ENCODE results near the gene HJURP. TPM values are rescaled to one million over a fixed set of nuclear protein-coding genes. Genes with fewer than 3 reads are reported as not detected.

HJURP gene
- total RNA-seq, 1 experiment from 2014 or later, result 73.2 TPM

- Histone ChIP-seq H3K36me3 (peaks cover 17% of the 10 kb centered on the region), H3K27me3 (replicated peaks) (no peaks in the 10 kb centered on the region), H3K9me3 (replicated peaks) (no peaks in the 10 kb centered on the region; the same call in 1 of the 2 replicates), H3K4me1 (replicated peaks) (peaks cover 15% of the 10 kb centered on the region), H3K4me3 (no peak overlapping the region), H3K27ac (no peak overlapping the region)
- DNase-seq (ENCODE audit: low read depth in 1 of 2, low spot score in 2 of 2), result no peak
Observed at GRCh38 chr2:233857511-233858141, 3.3 kb upstream of the HJURP start.

GRCh38 chr2:233856184-233856583 lies 1.8 kb upstream of the HJURP start:
- Histone ChIP-seq H3K27ac (no peak overlapping the region; the same call in 1 of the 2 replicates), H3K9me3 (replicated peaks) (no peaks in the 10 kb centered on the region; the same call in 1 of the 2 replicates), H3K27me3 (replicated peaks) (no peaks in the 10 kb centered on the region), H3K4me3 (no peak overlapping the region), H3K36me3 (peaks cover 31% of the 10 kb centered on the region), H3K4me1 (replicated peaks) (peaks cover 26% of the 10 kb centered on the region)
- no peak for DNase-seq (ENCODE audit: low read depth in 1 of 2, low spot score in 2 of 2)

DNA sequence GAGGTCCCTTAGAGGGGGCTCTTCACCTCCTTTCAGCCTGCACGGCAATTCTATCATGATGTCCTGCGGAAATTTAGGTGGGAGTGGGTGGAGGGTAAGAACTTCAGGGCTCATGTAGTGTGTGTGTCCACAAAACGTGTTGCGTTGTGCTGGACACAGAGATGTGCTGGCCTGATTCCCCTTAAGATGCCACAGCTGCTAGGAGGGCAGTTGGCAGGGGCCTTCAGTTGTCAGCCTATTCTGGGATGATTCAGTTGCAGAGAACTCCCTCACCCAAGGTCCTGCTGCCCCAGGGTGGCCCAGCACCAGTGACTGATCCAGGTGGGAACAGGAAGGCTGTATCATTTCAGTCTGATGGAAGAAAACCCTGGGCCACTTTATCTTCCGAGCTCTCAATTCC lies 1.0 kb upstream of the HJURP start:
- Histone ChIP-seq H3K4me1 (replicated peaks) (peaks cover 32% of the 10 kb centered on the region), H3K4me3 (peak overlapping the region; percentile 84; the same call in 1 of the 2 replicates), H3K27ac (peak overlapping the region; percentile 92), H3K27me3 (replicated peaks) (no peaks in the 10 kb centered on the region), H3K36me3 (peaks cover 40% of the 10 kb centered on the region), H3K9me3 (replicated peaks) (no peaks in the 10 kb centered on the region; the same call in 1 of the 2 replicates)
- DNase-seq (ENCODE audit: low read depth in 1 of 2, low spot score in 2 of 2), result no peak

- Histone ChIP-seq H3K9me3 (replicated peaks) (no peaks in the 10 kb centered on the region; the same call in 1 of the 2 replicates), H3K36me3 (peaks cover 55% of the 10 kb centered on the region), H3K27ac (peak overlapping the region; percentile 92), H3K4me1 (replicated peaks) (peaks cover 32% of the 10 kb centered on the region), H3K27me3 (replicated peaks) (no peaks in the 10 kb centered on the region), H3K4me3 (peak overlapping the region; percentile 84)
- no peak for DNase-seq (ENCODE audit: low read depth in 1 of 2, low spot score in 2 of 2)
Observed at GRCh38 chr2:233853883-233854240, 473 bp downstream of the HJURP start.

DNA sequence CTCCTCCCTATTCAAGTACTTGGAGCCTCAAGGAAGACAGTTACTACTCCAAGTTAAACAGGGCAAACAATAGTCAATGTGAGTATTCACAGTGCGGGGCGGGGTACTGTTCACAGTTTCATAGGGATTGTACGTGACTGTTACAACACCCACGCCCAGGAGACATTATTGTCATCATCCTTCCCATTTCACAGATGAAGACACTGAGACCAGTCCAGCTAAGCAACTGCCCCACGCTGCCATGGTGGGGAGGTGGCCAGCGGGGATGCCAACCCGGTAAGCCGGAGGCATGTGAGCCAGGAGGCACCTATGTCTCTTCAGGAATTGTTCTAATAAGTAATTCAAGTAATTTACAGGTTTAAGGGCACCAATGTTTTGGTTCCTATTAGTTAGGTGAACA lies 982 bp downstream of the HJURP start:
- Histone ChIP-seq H3K9me3 (replicated peaks) (no peaks in the 10 kb centered on the region; the same call in 1 of the 2 replicates), H3K27ac (peak overlapping the region; percentile 92), H3K4me1 (replicated peaks) (peaks cover 32% of the 10 kb centered on the region), H3K36me3 (peaks cover 60% of the 10 kb centered on the region), H3K27me3 (replicated peaks) (no peaks in the 10 kb centered on the region), H3K4me3 (peak overlapping the region; percentile 84)
- peak in 1 of 2 experiments; percentile 27 for DNase-seq (ENCODE audit: low read depth in 1 of 2, low spot score in 2 of 2)

DNA sequence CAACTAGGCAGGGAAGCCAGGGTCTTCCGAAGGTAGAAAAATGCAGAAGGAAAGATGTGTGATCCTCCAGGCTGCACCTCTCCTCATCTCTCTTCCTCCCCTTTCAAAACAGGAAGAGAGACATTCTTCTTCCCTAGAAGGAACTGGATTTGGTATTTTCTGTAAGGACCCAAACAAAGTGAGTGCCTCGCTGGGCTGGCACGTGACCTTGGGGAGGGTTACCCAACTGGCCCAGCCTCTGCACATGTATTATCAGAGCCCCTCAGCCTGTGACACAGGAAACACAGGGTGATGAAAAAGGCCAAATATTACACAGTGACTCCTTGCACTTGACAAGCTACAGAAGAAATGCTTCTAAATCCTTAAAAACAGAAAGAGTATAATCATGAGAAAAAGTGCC lies 2.3 kb downstream of the HJURP start:
- no peak for DNase-seq (ENCODE audit: low read depth in 1 of 2, low spot score in 2 of 2)
- Histone ChIP-seq H3K4me1 (replicated peaks) (peaks cover 32% of the 10 kb centered on the region), H3K27ac (no peak overlapping the region), H3K36me3 (peaks cover 73% of the 10 kb centered on the region), H3K27me3 (replicated peaks) (no peaks in the 10 kb centered on the region), H3K9me3 (replicated peaks) (no peaks in the 10 kb centered on the region; the same call in 1 of the 2 replicates), H3K4me3 (peak overlapping the region; percentile 84)

DNA sequence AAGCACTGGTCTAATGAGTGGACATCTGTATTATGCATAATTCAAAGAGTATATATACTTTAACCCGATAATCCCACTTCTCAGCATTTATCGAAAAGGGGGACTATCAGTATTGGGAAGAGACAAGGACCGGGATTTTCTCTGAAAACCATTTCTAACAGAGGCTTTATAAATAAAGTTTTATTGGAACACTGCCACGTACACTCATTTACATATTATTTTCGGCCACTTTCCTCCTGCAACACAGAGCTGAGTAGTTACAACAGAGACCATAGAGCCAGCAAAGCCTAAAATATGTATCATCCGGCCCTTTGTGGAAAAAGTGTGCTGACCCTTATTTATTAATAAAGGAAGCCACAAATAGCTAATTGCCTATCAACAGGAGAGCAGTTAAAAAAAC lies 3.2 kb downstream of the HJURP start:
- Histone ChIP-seq H3K4me3 (no peak overlapping the region), H3K27ac (no peak overlapping the region), H3K9me3 (replicated peaks) (no peaks in the 10 kb centered on the region; the same call in 1 of the 2 replicates), H3K4me1 (replicated peaks) (peaks cover 32% of the 10 kb centered on the region), H3K36me3 (peaks cover 82% of the 10 kb centered on the region), H3K27me3 (replicated peaks) (no peaks in the 10 kb centered on the region)
- DNase-seq (ENCODE audit: low read depth in 1 of 2, low spot score in 2 of 2), result no peak

DNA sequence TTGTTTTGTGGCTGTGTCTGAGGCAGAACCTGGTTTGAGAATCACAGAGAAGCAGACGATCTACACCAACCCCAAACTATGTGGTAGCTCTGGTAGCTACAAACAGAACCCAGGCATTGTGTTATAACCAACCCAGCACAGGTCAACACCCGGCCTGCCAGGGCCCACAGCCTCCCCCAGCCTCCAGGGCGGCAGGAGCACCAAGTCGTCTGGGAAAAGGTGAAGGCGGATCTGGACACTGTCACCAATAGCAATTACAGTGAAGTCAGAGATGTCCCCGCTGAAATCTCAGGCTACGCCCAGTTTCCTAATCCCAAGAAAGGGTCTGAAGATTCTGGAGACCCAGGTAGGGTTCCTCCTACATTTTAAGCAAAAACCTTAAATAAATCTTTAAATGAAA lies 3.6 kb downstream of the HJURP start:
- Histone ChIP-seq H3K36me3 (peaks cover 86% of the 10 kb centered on the region), H3K9me3 (replicated peaks) (no peaks in the 10 kb centered on the region; the same call in 1 of the 2 replicates), H3K27ac (no peak overlapping the region), H3K4me1 (replicated peaks) (peaks cover 32% of the 10 kb centered on the region), H3K27me3 (replicated peaks) (no peaks in the 10 kb centered on the region), H3K4me3 (no peak overlapping the region)
- DNase-seq (ENCODE audit: low read depth in 1 of 2, low spot score in 2 of 2), result no peak

- peaks cover 24% of the 10 kb centered on the region for H3K4me1 ChIP-seq (replicated peaks)
- no peaks in the 10 kb centered on the region for H3K27me3 ChIP-seq (replicated peaks)
- no peak for DNase-seq (ENCODE audit: low read depth in 1 of 2, low spot score in 2 of 2)
- H3K27ac ChIP-seq, result no peak overlapping the region
- peaks cover 96% of the 10 kb centered on the region for H3K36me3 ChIP-seq
- no peaks in the 10 kb centered on the region for H3K9me3 ChIP-seq (replicated peaks)
- no peak overlapping the region for H3K4me3 ChIP-seq
Observed at GRCh38 chr2:233849607-233850271, 4.6 kb downstream of the HJURP start.

- no peak for DNase-seq (ENCODE audit: low read depth in 1 of 2, low spot score in 2 of 2)
- Histone ChIP-seq H3K9me3 (replicated peaks) (no peaks in the 10 kb centered on the region), H3K27me3 (replicated peaks) (no peaks in the 10 kb centered on the region), H3K4me3 (no peak overlapping the region), H3K27ac (no peak overlapping the region), H3K4me1 (replicated peaks) (peaks cover 23% of the 10 kb centered on the region), H3K36me3 (peaks cover 100% of the 10 kb centered on the region)
Observed at GRCh38 chr2:233848276-233848675, 6.1 kb downstream of the HJURP start.

- no peak for DNase-seq (ENCODE audit: low read depth in 1 of 2, low spot score in 2 of 2)
- H3K36me3 ChIP-seq, result peaks cover 100% of the 10 kb centered on the region
- no peak overlapping the region for H3K4me3 ChIP-seq
- H3K27ac ChIP-seq, result no peak overlapping the region
- H3K4me1 ChIP-seq (replicated peaks), result peaks cover 15% of the 10 kb centered on the region
- H3K9me3 ChIP-seq (replicated peaks), result no peaks in the 10 kb centered on the region
- no peaks in the 10 kb centered on the region for H3K27me3 ChIP-seq (replicated peaks)
Observed at GRCh38 chr2:233847248-233847898, 7.0 kb downstream of the HJURP start.

DNA sequence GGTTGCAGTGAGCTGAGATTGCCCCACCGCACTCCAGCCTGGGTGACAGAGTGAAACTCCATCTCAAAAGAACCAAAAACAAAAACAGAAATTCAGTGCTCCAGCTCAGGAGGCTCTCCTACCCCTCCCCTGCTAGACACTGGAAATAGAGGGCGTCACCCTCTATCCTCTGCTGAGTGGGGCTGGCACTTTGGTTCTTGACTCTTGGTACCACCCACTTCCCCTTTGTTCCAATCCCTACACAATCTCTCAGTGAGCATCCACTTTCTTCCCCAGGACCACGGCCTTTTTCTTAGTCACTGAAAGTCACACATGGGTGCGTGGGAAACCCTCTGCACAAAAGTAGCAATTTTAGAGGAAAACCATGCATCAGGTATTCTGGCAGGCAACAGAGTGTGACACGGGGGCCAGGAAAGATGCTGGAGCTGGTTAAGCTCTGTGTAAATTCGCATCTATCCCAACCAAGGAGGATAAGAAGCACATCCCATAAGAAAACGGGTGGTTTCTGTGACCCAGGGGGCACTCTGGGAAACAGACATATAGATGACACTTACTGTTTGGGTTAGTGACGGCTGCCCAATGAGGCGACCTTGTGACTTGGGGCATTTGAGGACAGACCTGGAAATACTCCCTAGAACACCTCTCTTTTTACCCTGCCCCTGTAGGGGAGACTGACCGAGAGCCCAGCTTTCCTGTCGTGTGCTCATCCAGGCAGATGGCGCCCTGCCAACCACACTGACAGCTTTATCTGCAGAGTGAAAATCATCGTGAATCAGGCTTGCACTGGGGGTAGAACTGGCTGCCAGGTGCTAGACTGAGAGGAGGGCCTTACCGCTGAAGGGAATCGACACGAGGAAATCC lies 7.7 kb downstream of the HJURP start:
- Histone ChIP-seq H3K9me3 (replicated peaks) (no peaks in the 10 kb centered on the region), H3K27ac (no peak overlapping the region), H3K4me1 (replicated peaks) (peaks cover 7% of the 10 kb centered on the region), H3K27me3 (replicated peaks) (no peaks in the 10 kb centered on the region), H3K4me3 (no peak overlapping the region), H3K36me3 (peaks cover 100% of the 10 kb centered on the region)
- no peak for DNase-seq (ENCODE audit: low read depth in 1 of 2, low spot score in 2 of 2)

- Histone ChIP-seq H3K9me3 (replicated peaks) (no peaks in the 10 kb centered on the region), H3K36me3 (peaks cover 100% of the 10 kb centered on the region), H3K27me3 (replicated peaks) (no peaks in the 10 kb centered on the region), H3K4me1 (replicated peaks) (no peaks in the 10 kb centered on the region), H3K27ac (no peak overlapping the region), H3K4me3 (no peak overlapping the region)
- no peak for DNase-seq (ENCODE audit: low read depth in 1 of 2, low spot score in 2 of 2)
Observed at GRCh38 chr2:233845301-233846060, 8.9 kb downstream of the HJURP start.
